ENCODE measurements around the gene KCND2. TPM values are rescaled to one million over a fixed set of nuclear protein-coding genes. Genes with fewer than 3 reads are reported as not detected.
A peak's percentile ranks its signal among the peaks of the same experiment; 100 is the strongest.

The KCND2 gene
- polyA plus RNA-seq, 2 of the 4 experiments (the other 2 are of a cell fraction), result 0.01 TPM; not detected in 1

- no peak for FAIRE-seq
- 0% methylated on average over 1 of the region's 1 CpG for WGBS (ENCODE audit: missing lambda C conversion rate)
- no peak overlapping the region for H3K4me2 ChIP-seq
Measured at GRCh38 chr7:120402801-120403200, 129.8 kb downstream of the KCND2 start.

DNA sequence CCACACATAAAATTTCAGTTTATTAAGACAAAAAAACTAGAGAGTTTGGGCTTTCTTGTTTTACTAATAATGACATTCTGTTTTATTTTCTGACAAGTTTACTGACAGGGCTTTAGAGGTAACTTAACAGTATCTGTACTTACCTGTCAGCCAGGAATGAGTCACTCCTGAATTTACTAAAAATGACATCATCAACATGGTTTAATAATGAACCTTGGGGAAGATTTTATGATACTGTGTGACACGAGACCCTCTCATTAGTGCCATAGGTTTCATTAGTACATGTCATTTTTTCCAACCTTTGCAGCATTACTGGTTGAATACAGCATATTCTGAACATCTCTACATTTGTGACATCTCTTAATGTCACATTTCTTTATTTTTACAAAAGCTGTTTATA lies 131.1 kb downstream of the KCND2 start:
- H3K9me3 ChIP-seq, result no peaks in the 10 kb centered on the region
- no peak for TF ChIP-seq FOSL2 (IDR thresholded peaks at IDR 0.05)
- peak; percentile 16; the same call in 1 of the 2 replicates for TF ChIP-seq FOSL2 (CRISPR knock-in tag; IDR thresholded peaks at IDR 0.05)
- TF ChIP-seq HOXB13 (CRISPR knock-in tag; IDR thresholded peaks at IDR 0.05; ENCODE audit: low read depth), result no peak
- H3K4me3 ChIP-seq, result no peak overlapping the region
- 10% methylated on average over 1 of the region's 1 CpG for WGBS (ENCODE audit: missing lambda C conversion rate)
- ChIA-PET POLR2A (no interaction called here), CTCF (no interaction called here)
- H3K4me1 ChIP-seq, result no peaks in the 10 kb centered on the region
- no peak overlapping the region for H3K4me2 ChIP-seq
- H3K27ac ChIP-seq, result no peak overlapping the region
- ATAC-seq (no peak), FAIRE-seq (no peak), DNase-seq (ENCODE audit: low read depth in 1 of 2, low spot score in 1 of 2) (no peak)

More at GRCh38 chr7:120402801-120403200, 129.8 kb downstream of the KCND2 start:
- TF ChIP-seq HDAC2 (IDR thresholded peaks at IDR 0.05) (no peak), CEBPB (IDR thresholded peaks at IDR 0.05) (no peak), POLR2A (IDR thresholded peaks at IDR 0.05; ENCODE audit: low read length) (no peak), EP300 (IDR thresholded peaks at IDR 0.05) (no peak), CTCF (IDR thresholded peaks at IDR 0.05) (no peak), TP53 (CRISPR knock-in tag; IDR thresholded peaks at IDR 0.05) (no peak), ESRRA (IDR thresholded peaks at IDR 0.05; ENCODE audit: borderline replicate concordance, low read length) (no peak), HOXA7 (CRISPR knock-in tag; IDR thresholded peaks at IDR 0.05) (no peak), GATA3 (IDR thresholded peaks at IDR 0.05; ENCODE audit: borderline replicate concordance) (no peak), HMGXB4 (CRISPR knock-in tag; IDR thresholded peaks at IDR 0.05; ENCODE audit: borderline replicate concordance) (no peak), NPAS2 (CRISPR knock-in tag; IDR thresholded peaks at IDR 0.05; ENCODE audit: borderline replicate concordance) (no peak), NFE2L2 (conservative IDR thresholded peaks at IDR 0.05; ENCODE audit: low read length) (no peak), RCOR1 (IDR thresholded peaks at IDR 0.05; ENCODE audit: low read depth, low read length) (no peak), CHD2 (IDR thresholded peaks at IDR 0.05; ENCODE audit: low read length, partially characterized antibody) (no peak), EHMT2 (IDR thresholded peaks at IDR 0.05; ENCODE audit: low read depth) (no peak), TFCP2L1 (CRISPR knock-in tag; IDR thresholded peaks at IDR 0.05) (no peak)
- TF ChIP-seq, protein P1, sequence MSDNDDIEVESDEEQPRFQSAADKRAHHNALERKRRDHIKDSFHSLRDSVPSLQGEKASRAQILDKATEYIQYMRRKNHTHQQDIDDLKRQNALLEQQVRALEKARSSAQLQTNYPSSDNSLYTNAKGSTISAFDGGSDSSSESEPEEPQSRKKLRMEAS (IDR thresholded peaks at IDR 0.05), result no peak
- ChIA-PET POLR2A (no interaction called here), CTCF (no interaction called here)
- Histone ChIP-seq H3K4me3 (no peak overlapping the region), H3K4me1 (no peaks in the 10 kb centered on the region), H3K27ac (no peak overlapping the region), H3K9me3 (no peaks in the 10 kb centered on the region)
- ATAC-seq, result no peak
- no peak for DNase-seq (ENCODE audit: low read depth in 1 of 2, low spot score in 1 of 2)

GRCh38 chr7:120405652-120406051 lies 132.7 kb downstream of the KCND2 start:
- Histone ChIP-seq H3K4me3 (no peak overlapping the region), H3K4me1 (no peaks in the 10 kb centered on the region), H3K27ac (no peak overlapping the region), H3K9me3 (no peaks in the 10 kb centered on the region), H3K4me2 (no peak overlapping the region)
- DNase-seq (ENCODE audit: low read depth in 1 of 2, low spot score in 1 of 2) (no peak), FAIRE-seq (no peak), ATAC-seq (no peak)
- ChIA-PET CTCF (no interaction called here), POLR2A (no interaction called here)
- TF ChIP-seq POLR2A (IDR thresholded peaks at IDR 0.05; ENCODE audit: low read length) (no peak), KDM1A (IDR thresholded peaks at IDR 0.05; ENCODE audit: low read depth) (no peak), ZC3H11A (IDR thresholded peaks at IDR 0.05) (no peak), TP53 (CRISPR knock-in tag; IDR thresholded peaks at IDR 0.05) (no peak), MYC (IDR thresholded peaks at IDR 0.05; ENCODE audit: borderline replicate concordance, low read length) (no peak), CTCF (IDR thresholded peaks at IDR 0.05) (no peak), CBX2 (IDR thresholded peaks at IDR 0.05; ENCODE audit: borderline replicate concordance, low read depth) (no peak), USF2 (IDR thresholded peaks at IDR 0.05) (no peak), CBX8 (IDR thresholded peaks at IDR 0.05) (no peak), E2F6 (IDR thresholded peaks at IDR 0.05; ENCODE audit: borderline replicate concordance, low read depth) (no peak), HOXB13 (CRISPR knock-in tag; IDR thresholded peaks at IDR 0.05; ENCODE audit: low read depth) (no peak)
- TF ChIP-seq, protein P1 (IDR thresholded peaks at IDR 0.05), result no peak
